ENCODE data around the gene GSE1. TPM values are rescaled to one million over a fixed set of nuclear protein-coding genes. Genes with fewer than 3 reads are reported as not detected.

The GSE1 gene
- total RNA-seq, 4 donors from 2014 or later: 57.1 to 208 (median 90.5) TPM

- no peak for TF ChIP-seq CTCF (IDR thresholded peaks at IDR 0.05; ENCODE audit: low read depth)
Observed at GRCh38 chr16:85593494-85594221, 19.5 kb upstream of the GSE1 start.

GRCh38 chr16:85594273-85594977, 18.7 kb upstream of the GSE1 start:
- TF ChIP-seq CTCF (IDR thresholded peaks at IDR 0.05; ENCODE audit: low read depth): no peak

GRCh38 chr16:85594978-85595661, 18.0 kb upstream of the GSE1 start:
- no peak for TF ChIP-seq CTCF (IDR thresholded peaks at IDR 0.05; ENCODE audit: low read depth)

- TF ChIP-seq CTCF (IDR thresholded peaks at IDR 0.05; ENCODE audit: low read depth): no peak
Observed at GRCh38 chr16:85595812-85596502, 17.2 kb upstream of the GSE1 start.

GRCh38 chr16:85598141-85598540, 15.0 kb upstream of the GSE1 start:
- TF ChIP-seq CTCF (IDR thresholded peaks at IDR 0.05; ENCODE audit: low read depth): no peak

GRCh38 chr16:85600078-85600477, 13.0 kb upstream of the GSE1 start:
- no peak for TF ChIP-seq CTCF (IDR thresholded peaks at IDR 0.05; ENCODE audit: low read depth)

Data from subcutaneous adipose tissue (tissue), 4 donors.